22Rv1 (cell line): ENCODE results near the gene SNAPC4.
"Not testable (repeated sequence)": the region's sequence is repeated elsewhere in the genome, so short reads cannot be mapped to it uniquely, and the experiment has no call there.

ENCODE experiments used
- H3K27ac ChIP-seq: fragments of 450-650 bp; 2 replicates; pipeline ENCODE4 v1.5.1; 2017
- ZFX ChIP-seq: fragments of 450-650 bp; IDR thresholded peaks from 2 replicates; pipeline ENCODE4 v1.6.1; 2017; ENCODE audit warnings: antibody characterized with exemption, borderline replicate concordance
- TF ChIP-seq, protein P1 (sequence below): fragments of 450-650 bp; IDR thresholded peaks from 2 replicates; pipeline ENCODE4 v1.5.1; 2017; ENCODE audit warnings: mild to moderate bottlenecking

The SNAPC4 gene

DNA sequence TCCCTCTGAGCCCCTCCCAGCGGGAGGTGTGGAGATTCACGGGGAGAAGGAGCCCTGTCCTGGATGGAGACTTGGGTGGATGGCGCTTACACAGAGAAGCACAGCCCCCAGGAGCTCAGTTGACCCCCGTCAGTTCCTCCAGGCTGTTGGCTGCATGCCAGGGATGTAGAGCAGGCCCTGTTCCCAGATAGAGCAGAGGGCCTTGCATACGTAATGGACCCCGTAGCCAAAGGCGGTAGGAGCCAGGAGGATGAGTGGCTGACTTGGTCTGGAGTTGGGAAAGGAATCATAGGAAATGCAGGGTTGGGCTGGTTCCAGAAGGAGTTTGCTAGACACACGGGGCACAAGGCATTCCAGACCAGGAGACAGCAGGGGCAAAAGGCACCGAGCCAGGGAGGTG lies 13.0 kb upstream of the SNAPC4 start:
- no peak overlapping the region for H3K27ac ChIP-seq
- TF ChIP-seq, protein P1, sequence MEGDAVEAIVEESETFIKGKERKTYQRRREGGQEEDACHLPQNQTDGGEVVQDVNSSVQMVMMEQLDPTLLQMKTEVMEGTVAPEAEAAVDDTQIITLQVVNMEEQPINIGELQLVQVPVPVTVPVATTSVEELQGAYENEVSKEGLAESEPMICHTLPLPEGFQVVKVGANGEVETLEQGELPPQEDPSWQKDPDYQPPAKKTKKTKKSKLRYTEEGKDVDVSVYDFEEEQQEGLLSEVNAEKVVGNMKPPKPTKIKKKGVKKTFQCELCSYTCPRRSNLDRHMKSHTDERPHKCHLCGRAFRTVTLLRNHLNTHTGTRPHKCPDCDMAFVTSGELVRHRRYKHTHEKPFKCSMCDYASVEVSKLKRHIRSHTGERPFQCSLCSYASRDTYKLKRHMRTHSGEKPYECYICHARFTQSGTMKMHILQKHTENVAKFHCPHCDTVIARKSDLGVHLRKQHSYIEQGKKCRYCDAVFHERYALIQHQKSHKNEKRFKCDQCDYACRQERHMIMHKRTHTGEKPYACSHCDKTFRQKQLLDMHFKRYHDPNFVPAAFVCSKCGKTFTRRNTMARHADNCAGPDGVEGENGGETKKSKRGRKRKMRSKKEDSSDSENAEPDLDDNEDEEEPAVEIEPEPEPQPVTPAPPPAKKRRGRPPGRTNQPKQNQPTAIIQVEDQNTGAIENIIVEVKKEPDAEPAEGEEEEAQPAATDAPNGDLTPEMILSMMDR = no peak
- no peak for TF ChIP-seq ZFX

DNA sequence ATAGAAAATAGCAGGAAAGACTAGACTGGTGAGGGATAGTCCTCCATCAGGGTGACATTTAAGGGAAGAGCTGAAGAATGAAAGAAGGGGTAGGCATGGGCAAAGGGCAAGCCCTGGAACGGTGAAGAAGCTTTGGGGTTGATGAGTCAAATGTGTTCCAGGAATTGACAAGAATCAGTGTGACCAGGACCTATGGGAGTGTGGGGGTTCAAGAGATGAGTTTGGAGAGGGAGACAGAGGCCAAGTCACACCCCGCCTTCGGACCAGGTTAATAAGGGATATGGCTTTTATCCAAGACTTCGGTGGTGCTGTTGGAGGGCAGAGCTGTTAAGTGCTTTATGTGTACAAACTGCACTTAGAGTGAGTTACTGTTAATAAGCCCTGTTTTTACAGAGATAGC lies 11.4 kb upstream of the SNAPC4 start:
- H3K27ac ChIP-seq = peak overlapping the region; percentile 70; the same call in 1 of the 2 replicates

DNA sequence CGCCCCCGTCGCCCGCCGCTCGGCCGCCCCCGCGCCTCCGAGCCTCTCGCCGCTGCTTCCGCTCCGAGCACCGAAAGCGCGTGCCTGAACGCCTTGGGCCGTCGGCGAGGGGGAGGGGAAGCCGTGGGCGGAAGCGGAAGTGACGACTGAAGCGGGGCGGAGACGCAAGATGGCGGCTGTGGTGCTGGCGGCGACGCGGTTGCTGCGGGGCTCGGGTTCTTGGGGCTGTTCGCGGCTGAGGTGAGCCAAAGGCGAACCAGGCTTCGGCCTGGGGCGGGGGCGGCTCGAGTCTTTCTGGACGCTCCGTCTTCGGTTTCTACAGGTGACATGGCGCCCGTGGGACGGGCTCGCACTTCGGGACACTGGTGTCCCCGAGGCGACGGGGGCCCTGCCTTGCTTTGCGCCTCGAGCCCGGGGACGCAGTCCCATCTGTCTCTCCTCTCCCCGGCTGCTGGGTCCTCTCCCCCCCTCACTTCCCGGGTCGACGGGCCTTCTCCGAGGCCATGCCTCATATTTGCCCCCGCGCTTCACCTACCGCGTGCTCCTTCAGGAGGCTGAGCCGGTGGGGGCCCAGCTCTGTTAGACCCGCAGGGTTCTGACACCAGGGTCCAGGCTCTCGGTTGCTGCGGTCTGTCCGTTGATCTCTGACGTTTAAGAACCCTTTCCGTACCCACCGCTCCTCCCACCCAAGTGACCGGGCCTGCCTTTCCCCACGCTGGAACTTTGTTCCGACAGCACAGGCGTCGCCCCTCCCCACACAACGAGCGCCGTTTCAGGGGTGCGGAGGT lies 10.7 kb upstream of the SNAPC4 start, which contains the start of the genes ENTR1 and PMPCA:
Gene ENTR1 (minus strand): TSS at position 115 of the 788 bp plus-strand sequence. CDS start 217 bp downstream, outside the sequence.
Gene PMPCA (plus strand): TSS at position 159 of the 788 bp plus-strand sequence. CDS start 11 bp downstream, at position 170.
- H3K27ac ChIP-seq = peak within 1 kb of the TSS; percentile 70

More for the DNA sequence above, 11.4 kb upstream of the SNAPC4 start:
- TF ChIP-seq ZFX = no peak
- TF ChIP-seq, protein P1 = no peak

DNA sequence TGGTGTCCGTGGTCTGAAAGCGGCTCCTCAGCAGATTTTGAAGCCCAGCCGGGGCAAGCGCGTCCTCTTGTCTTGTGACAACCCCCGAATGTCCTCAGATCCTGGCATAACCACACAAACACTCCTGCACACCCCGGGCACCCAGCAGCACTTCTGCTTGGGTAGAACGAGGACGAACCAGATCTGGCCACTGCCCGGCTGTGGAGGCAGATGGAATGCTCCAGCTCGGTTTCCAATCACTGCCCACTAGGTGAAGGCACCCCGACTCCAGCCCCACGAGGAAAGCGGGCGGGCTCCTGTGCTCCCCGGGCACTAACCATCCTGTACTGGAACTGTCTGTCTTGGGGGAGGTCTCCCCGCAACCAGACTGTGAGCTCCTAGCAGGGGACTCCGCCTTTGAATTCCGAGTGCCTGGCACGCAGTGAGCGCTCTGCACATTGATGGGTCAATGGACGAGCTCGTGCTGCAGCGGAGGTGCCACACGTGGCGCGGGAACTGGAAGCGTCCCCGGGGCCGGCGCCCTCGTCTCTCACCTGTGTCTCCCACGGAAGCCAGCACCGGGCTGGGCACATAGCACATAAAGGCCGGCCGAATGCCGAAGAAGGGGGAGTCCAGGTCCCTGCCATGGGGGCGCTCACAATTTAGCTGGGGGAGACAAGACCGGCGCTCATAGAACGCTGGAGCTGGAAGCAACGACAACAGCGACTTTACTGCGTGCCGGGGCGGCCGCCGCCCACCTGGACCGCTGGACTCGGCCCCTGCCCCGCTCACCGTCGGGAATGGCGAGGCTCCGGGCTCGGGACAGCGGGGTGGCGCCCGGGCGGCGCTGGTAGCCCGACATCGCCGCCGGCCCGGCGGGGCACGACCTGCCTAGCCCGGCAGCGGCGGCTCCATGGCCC lies 9.8 kb upstream of the SNAPC4 start:
- H3K27ac ChIP-seq = peak overlapping the region; percentile 70
- no peak for TF ChIP-seq ZFX
- TF ChIP-seq, protein P1 = no peak

More for the DNA sequence above, 10.7 kb upstream of the SNAPC4 start, which contains the start of the genes ENTR1 and PMPCA:
- no peak for TF ChIP-seq ZFX
- TF ChIP-seq, protein P1 = no peak

DNA sequence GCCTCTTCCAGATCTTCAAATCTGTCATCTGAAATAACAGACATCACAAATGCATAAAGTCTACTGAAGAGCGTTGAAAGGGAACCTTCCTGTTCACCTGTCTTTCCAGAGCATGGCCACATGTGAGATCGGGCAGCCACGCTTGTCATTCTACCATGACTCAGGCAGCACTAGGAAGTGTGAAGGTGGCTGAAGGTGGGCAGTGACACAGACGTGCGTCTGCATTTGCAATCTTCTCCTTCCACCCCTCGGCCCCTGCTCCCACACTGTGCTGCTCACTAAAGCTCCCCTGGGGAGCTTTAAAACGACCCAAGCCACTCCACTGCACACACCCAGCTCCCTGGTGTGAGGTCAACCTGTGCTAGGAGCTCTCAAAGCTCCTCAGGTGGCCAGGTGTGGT lies 7.9 kb upstream of the SNAPC4 start:
- no peak overlapping the region for H3K27ac ChIP-seq
- TF ChIP-seq, protein P1 = no peak
- no peak for TF ChIP-seq ZFX

DNA sequence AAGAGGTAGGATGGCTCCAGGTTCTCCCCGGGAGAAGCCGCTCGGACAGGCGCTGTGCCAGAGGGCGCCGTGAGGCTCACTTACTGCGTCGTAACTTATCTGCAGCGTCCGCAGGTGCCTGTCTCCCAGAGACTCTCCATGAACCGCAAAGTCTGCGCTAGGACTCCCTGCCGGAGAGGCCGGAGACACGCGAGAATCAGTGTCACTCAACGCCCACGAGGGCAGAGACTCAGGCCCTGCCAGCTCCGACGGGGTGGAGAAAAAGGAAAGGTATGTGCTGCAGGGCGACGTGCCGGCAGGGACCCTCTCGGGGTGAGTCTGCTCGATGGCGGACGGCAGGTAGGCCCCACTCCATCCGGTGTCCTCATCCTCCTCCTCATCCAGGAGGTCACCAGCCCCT lies 7.1 kb upstream of the SNAPC4 start:
- not testable (repeated sequence) for H3K27ac ChIP-seq

DNA sequence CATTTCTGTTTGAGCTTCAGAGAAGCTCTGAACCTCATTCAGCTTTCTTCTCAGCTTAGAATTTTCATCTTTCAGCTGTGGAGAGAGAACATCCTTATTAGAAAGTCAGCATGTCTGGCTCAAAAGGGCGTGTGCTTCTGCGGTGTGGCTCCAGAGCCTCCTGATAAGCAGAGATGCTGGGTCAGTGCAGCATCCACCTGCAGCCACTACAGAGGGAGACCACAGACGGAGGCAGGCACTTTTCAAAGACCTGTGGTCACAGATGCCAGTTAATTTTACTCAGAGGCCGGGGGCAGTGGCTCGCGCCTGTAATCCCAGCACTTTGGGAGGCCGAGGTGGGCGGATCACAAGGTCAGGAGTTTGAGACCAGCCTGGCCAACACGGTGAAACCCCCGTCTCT lies 5.9 kb upstream of the SNAPC4 start:
- H3K27ac ChIP-seq = not testable (repeated sequence)

DNA sequence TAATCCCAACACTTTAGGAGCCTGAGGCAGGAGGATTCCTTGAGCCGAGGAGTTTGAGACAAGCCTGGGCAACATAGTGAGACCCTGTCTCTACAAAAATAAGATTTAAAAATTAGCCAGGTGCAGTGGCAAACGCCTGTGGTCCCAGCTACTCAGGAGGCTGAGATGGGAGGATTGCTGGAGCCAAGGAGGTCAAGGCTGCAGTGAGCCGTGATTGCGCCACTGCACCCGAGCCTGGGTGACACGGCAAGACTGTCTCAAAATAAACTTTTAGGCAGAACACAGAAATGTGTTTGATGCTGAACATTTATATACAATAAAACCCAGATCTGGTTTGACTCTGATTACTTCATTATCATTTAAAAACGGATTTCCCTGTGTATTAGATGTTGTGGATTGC lies 5.5 kb upstream of the SNAPC4 start:
- no peak overlapping the region for H3K27ac ChIP-seq
- TF ChIP-seq ZFX = no peak
- TF ChIP-seq, protein P1 = no peak
